NT2/D1 (cell line): Measurements from ENCODE around the gene GPR39.

Experiments
- DNase-seq: peaks from one replicate; pipeline ENCODE4 v3.0.0-alpha.2; 2011; ENCODE audit warnings: low read depth, low spot score
- H3K27me3 ChIP-seq: 2 replicates; pipeline ENCODE4 v1.6.0; 2011; ENCODE audit warnings: mild to moderate bottlenecking; ENCODE audit not compliant: insufficient read length, insufficient read depth
- H3K36me3 ChIP-seq: 2 replicates; pipeline ENCODE4 v1.6.1; 2011; ENCODE audit warnings: mild to moderate bottlenecking, low read length, mixed read lengths; ENCODE audit not compliant: insufficient read depth, insufficient read length
- H3K4me1 ChIP-seq: 2 replicates; pipeline ENCODE4 v1.5.1; 2011; ENCODE audit not compliant: insufficient read depth, insufficient read length
- H3K4me3 ChIP-seq: 2 replicates; pipeline ENCODE4 v1.5.1; 2011; ENCODE audit warnings: low read depth; ENCODE audit not compliant: insufficient read length
- H3K9ac ChIP-seq: 2 replicates; pipeline ENCODE4 v1.6.0; 2011; ENCODE audit warnings: low read depth; ENCODE audit not compliant: insufficient read length
- H3K9me3 ChIP-seq: 2 replicates; pipeline ENCODE4 v1.5.1; 2011; ENCODE audit warnings: mild to moderate bottlenecking, low read length; ENCODE audit not compliant: insufficient read depth
- SUZ12 ChIP-seq: IDR thresholded peaks from 2 replicates; pipeline ENCODE4 v1.6.1; 2011; ENCODE audit not compliant: insufficient read length, insufficient read depth; ENCODE audit errors: extremely low read depth
- YY1 ChIP-seq: IDR thresholded peaks from 2 replicates; pipeline ENCODE4 v1.6.1; 2011; ENCODE audit not compliant: insufficient read length, insufficient read depth
- ZNF274 ChIP-seq: IDR thresholded peaks from 2 replicates; pipeline ENCODE4 v1.6.1; 2011; ENCODE audit warnings: mild to moderate bottlenecking, low read depth, low read length

Gene GPR39

DNA sequence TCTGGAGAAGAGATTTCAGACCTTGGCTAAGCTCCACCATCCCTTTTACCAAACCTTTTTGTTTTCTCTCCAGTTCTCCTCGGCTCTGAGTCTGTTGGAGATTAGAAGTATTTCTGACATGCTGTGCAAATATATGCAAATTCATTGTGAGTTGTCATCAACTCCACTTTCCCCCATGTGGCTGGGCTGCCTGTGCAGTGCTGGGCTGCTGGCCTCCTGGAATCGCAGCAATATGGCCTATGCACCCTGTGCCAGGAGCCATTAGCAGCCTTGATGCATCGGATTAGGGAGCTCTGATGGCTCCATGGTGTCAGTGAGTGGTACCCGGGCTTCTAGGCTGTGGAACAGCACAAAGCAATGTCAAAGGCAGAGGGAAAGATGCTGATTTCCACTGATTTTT is 80.0 kb downstream of the GPR39 start:
- Histone ChIP-seq H3K9ac (no peak overlapping the region), H3K9me3 (no peaks in the 10 kb centered on the region; the same call in 1 of the 2 replicates), H3K27me3 (no peaks in the 10 kb centered on the region), H3K4me1 (no peaks in the 10 kb centered on the region), H3K4me3 (no peak overlapping the region), H3K36me3 (no peaks in the 10 kb centered on the region)
- TF ChIP-seq YY1, result no peak
- TF ChIP-seq ZNF274, result no peak
- no peak for TF ChIP-seq SUZ12
- DNase-seq, result no peak

DNA sequence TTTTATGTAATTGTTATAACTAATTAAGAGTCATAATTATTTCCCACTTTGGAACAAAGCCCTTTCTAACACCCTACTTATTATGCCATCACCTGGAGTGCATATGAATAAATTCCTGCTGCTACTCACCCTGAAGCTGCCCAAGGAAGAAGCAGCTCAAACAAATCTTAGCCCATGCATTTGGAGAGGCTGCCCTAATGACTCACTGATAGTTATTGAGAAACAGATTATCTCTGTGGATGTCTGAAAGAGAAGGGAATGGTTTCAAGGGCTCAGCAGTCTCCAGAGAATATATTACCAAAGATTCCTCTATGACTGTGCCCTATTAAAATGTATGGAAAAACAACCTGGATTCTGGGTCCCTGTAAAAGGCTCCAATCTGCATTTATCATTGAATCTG is 81.0 kb downstream of the GPR39 start:
- no peak for TF ChIP-seq SUZ12
- TF ChIP-seq YY1, result no peak
- TF ChIP-seq ZNF274, result no peak
- no peak for DNase-seq
- no peaks in the 10 kb centered on the region for H3K27me3 ChIP-seq
- H3K4me1 ChIP-seq, result no peaks in the 10 kb centered on the region
- no peak overlapping the region for H3K4me3 ChIP-seq
- H3K9me3 ChIP-seq, result no peaks in the 10 kb centered on the region; the same call in 1 of the 2 replicates
- H3K36me3 ChIP-seq, result no peaks in the 10 kb centered on the region
- no peak overlapping the region for H3K9ac ChIP-seq

DNA sequence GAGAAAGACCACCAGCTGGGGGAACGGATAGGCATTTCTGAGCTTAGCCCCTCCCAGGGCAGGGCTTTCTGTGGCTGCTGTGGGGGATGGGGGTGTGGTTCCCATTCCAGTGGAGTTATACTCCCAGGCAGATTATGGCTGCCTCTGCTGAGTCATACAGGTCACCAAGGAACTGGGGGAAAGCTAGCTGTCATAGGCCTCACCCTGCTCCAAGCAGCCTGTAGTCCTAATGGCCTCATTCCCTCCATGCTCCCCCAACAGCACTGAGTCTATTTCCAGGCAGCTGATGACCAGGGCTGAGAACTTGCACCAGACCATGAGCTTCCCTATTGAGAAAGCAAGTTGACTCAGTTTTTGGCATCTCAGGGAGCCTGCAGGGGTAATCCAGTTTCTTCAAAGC is 87.1 kb downstream of the GPR39 start:
- Histone ChIP-seq H3K36me3 (no peaks in the 10 kb centered on the region), H3K9me3 (peaks cover 32% of the 10 kb centered on the region), H3K4me3 (no peak overlapping the region), H3K4me1 (no peaks in the 10 kb centered on the region), H3K9ac (no peak overlapping the region), H3K27me3 (no peaks in the 10 kb centered on the region)
- TF ChIP-seq ZNF274 (no peak), SUZ12 (no peak), YY1 (no peak)
- peak; percentile 32 for DNase-seq

DNA sequence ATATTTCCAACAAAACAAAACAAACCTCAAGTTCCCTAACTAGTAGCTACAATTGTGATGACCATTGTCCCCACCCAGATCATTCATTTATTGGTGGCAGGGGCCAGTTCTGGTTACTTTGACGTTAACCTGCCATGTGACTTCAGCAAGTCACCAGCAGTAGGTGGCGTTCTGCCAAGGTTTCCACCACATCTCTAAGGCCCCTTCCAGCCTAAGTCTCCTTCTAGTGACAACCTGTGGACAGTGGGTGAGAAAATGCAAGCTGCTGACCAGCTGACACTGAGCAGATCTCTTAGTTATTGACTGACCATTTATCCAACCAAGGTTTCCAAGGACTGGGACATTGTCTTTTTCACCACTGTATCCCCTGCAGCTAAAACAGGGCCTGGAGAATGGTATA is 98.4 kb downstream of the GPR39 start:
- Histone ChIP-seq H3K4me3 (no peak overlapping the region), H3K4me1 (no peaks in the 10 kb centered on the region), H3K9ac (no peak overlapping the region), H3K27me3 (no peaks in the 10 kb centered on the region), H3K9me3 (no peaks in the 10 kb centered on the region), H3K36me3 (no peaks in the 10 kb centered on the region)
- no peak for DNase-seq
- no peak for TF ChIP-seq SUZ12
- no peak for TF ChIP-seq YY1
- no peak for TF ChIP-seq ZNF274

DNA sequence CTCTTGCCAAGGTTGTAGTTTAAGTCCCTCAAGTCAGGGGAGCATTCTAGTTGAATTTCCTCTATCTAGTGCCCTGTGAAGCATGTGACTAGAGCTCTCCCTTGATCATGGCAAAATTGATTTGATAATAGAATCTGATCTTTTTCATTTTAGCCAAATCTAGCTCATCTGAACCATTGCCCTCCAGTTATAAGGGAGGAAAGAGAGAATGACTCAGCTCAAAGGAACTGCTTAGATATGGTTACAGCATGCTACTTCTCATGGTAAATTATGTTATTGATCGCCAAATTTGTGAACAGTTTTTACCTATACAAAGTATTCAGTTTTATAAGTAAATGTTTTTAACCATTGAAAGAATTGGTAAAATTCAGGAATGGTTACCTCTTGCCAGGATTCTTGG is 100.8 kb downstream of the GPR39 start:
- H3K9me3 ChIP-seq, result peaks cover 4% of the 10 kb centered on the region
- H3K36me3 ChIP-seq, result no peaks in the 10 kb centered on the region
- no peak overlapping the region for H3K4me3 ChIP-seq
- H3K4me1 ChIP-seq, result peaks cover 3% of the 10 kb centered on the region
- DNase-seq, result no peak
- TF ChIP-seq ZNF274 (no peak), SUZ12 (no peak), YY1 (no peak)
- H3K27me3 ChIP-seq, result no peaks in the 10 kb centered on the region
- H3K9ac ChIP-seq, result no peak overlapping the region

DNA sequence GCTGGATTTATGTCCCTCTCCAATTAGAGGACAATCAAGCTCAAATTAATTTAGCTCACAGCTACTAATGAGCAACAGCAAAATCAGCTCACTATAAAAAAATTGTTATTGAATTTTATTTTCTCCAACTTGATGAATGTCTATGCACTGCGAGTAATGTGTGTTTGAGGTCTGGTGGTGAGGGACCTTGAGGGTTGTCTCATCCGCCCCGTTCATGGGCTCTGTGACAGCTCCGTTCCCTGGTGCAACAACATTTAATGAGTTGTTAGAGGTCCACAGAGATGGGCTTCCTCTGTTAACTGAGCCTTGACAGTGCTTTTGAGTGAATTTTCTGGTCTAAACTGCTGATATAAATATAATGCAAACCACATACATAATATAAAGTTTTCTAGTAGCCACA is 101.7 kb downstream of the GPR39 start:
- TF ChIP-seq SUZ12, result no peak
- Histone ChIP-seq H3K27me3 (no peaks in the 10 kb centered on the region), H3K9ac (no peak overlapping the region), H3K4me1 (peaks cover 3% of the 10 kb centered on the region), H3K4me3 (no peak overlapping the region), H3K36me3 (no peaks in the 10 kb centered on the region), H3K9me3 (peaks cover 4% of the 10 kb centered on the region)
- no peak for DNase-seq

DNA sequence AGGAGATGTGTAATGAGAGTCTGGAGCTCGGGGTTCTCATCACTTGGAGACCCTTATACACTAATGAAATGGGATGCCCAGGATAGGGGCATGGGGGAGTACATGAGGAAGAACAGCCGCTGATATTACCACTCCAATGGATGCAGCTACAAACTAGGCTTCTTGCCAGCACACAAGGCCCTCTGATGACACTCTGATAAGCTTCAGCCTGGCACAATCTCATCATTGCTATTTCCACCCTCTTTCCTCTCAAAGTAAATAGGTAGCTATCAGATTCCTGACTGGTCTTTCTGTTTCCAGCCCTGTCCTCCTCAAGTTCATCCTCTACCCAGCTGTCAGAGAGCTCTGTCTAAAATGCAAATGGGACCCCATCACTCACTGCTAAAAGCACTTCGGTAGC is 103.0 kb downstream of the GPR39 start:
- Histone ChIP-seq H3K4me1 (peaks cover 3% of the 10 kb centered on the region), H3K4me3 (no peak overlapping the region), H3K9ac (no peak overlapping the region), H3K9me3 (peaks cover 4% of the 10 kb centered on the region), H3K36me3 (no peaks in the 10 kb centered on the region), H3K27me3 (no peaks in the 10 kb centered on the region)
- TF ChIP-seq YY1 (no peak), ZNF274 (no peak), SUZ12 (no peak)
- DNase-seq, result no peak

DNA sequence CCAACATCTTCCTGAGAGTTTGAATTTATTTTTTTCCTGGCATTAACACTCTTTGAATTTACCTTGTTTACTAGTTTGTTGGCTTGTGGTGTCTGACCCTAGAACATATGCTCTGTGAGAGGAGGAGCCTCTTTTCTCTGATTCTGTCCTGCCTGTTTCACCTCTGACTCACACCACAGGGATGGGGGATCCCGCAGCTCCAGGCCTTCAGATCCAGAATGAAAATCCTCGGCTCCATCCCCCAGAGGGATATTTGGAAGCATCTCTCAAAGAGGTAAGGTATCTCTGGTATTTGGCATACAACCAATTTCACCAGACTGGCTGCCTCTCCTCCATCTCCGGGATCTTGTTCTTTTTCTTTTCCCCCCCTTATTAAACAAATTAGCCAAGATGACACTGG is 104.7 kb downstream of the GPR39 start:
- Histone ChIP-seq H3K9ac (no peak overlapping the region), H3K4me3 (no peak overlapping the region), H3K36me3 (no peaks in the 10 kb centered on the region), H3K4me1 (peaks cover 3% of the 10 kb centered on the region), H3K9me3 (peaks cover 4% of the 10 kb centered on the region), H3K27me3 (no peaks in the 10 kb centered on the region)
- TF ChIP-seq ZNF274 (no peak), YY1 (no peak), SUZ12 (no peak)
- DNase-seq, result peak; percentile 33
